Measurements from ENCODE around the gene IMPDH2.
"Not testable (repeated sequence)": the region's sequence is repeated elsewhere in the genome, so short reads cannot be mapped to it uniquely, and the experiment has no call there.

Gene IMPDH2

GRCh38 chr3:49013738-49014660, 15.2 kb downstream of the IMPDH2 start:
- H3K9me3 ChIP-seq (ENCODE audit: control insufficient read depth, insufficient read depth, low read depth, low read length): no peaks in the 10 kb centered on the region
- no peak overlapping the region for H3K9ac ChIP-seq (ENCODE audit: low read length)
- H3K4me1 ChIP-seq (ENCODE audit: control insufficient read depth, insufficient read depth, low read length): 0 out of 2 replicates have a peak, but pooled peaks cover 5% of the 10 kb centered on the region
- peaks cover 53% of the 10 kb centered on the region for H3K36me3 ChIP-seq (ENCODE audit: control insufficient read depth, insufficient read depth, low read length)
- no peak overlapping the region for H3K27ac ChIP-seq (ENCODE audit: low read depth, low read length)
- no peak overlapping the region for H3K4me3 ChIP-seq (ENCODE audit: low read depth, low read length)
- H3K27me3 ChIP-seq (ENCODE audit: control insufficient read depth, insufficient read depth, low read length): no peaks in the 10 kb centered on the region

GRCh38 chr3:49013113-49013737, 16.0 kb downstream of the IMPDH2 start:
- Histone ChIP-seq H3K9ac (ENCODE audit: low read length) (no peak overlapping the region), H3K27ac (ENCODE audit: low read depth, low read length) (no peak overlapping the region), H3K4me1 (ENCODE audit: control insufficient read depth, insufficient read depth, low read length) (peaks cover 8% of the 10 kb centered on the region; the same call in 1 of the 2 replicates), H3K4me3 (ENCODE audit: low read depth, low read length) (no peak overlapping the region), H3K9me3 (ENCODE audit: control insufficient read depth, insufficient read depth, low read depth, low read length) (no peaks in the 10 kb centered on the region), H3K36me3 (ENCODE audit: control insufficient read depth, insufficient read depth, low read length) (peaks cover 57% of the 10 kb centered on the region), H3K27me3 (ENCODE audit: control insufficient read depth, insufficient read depth, low read length) (no peaks in the 10 kb centered on the region)

- no peak overlapping the region for H3K27ac ChIP-seq (ENCODE audit: low read depth, low read length)
- no peak overlapping the region for H3K4me3 ChIP-seq (ENCODE audit: low read depth, low read length)
- no peaks in the 10 kb centered on the region for H3K9me3 ChIP-seq (ENCODE audit: control insufficient read depth, insufficient read depth, low read depth, low read length)
- peaks cover 9% of the 10 kb centered on the region; the same call in 1 of the 2 replicates for H3K4me1 ChIP-seq (ENCODE audit: control insufficient read depth, insufficient read depth, low read length)
- H3K9ac ChIP-seq (ENCODE audit: low read length): no peak overlapping the region
- no peaks in the 10 kb centered on the region for H3K27me3 ChIP-seq (ENCODE audit: control insufficient read depth, insufficient read depth, low read length)
- peaks cover 57% of the 10 kb centered on the region for H3K36me3 ChIP-seq (ENCODE audit: control insufficient read depth, insufficient read depth, low read length)
Observed at GRCh38 chr3:49012441-49013017, 16.7 kb downstream of the IMPDH2 start.

- peaks cover 11% of the 10 kb centered on the region; the same call in 1 of the 2 replicates for H3K27me3 ChIP-seq (ENCODE audit: control insufficient read depth, insufficient read depth, low read length)
- H3K9me3 ChIP-seq (ENCODE audit: control insufficient read depth, insufficient read depth, low read depth, low read length): no peaks in the 10 kb centered on the region
- H3K36me3 ChIP-seq (ENCODE audit: control insufficient read depth, insufficient read depth, low read length): peaks cover 35% of the 10 kb centered on the region
- no peak overlapping the region for H3K27ac ChIP-seq (ENCODE audit: low read depth, low read length)
- no peak overlapping the region for H3K9ac ChIP-seq (ENCODE audit: low read length)
- no peak overlapping the region for H3K4me3 ChIP-seq (ENCODE audit: low read depth, low read length)
- peaks cover 11% of the 10 kb centered on the region for H3K4me1 ChIP-seq (ENCODE audit: control insufficient read depth, insufficient read depth, low read length)
Observed at GRCh38 chr3:49009396-49009795, 19.8 kb downstream of the IMPDH2 start.

- Histone ChIP-seq H3K4me3 (ENCODE audit: low read depth, low read length) (peak overlapping the region; percentile 95), H3K4me1 (ENCODE audit: control insufficient read depth, insufficient read depth, low read length) (peaks cover 11% of the 10 kb centered on the region)
Observed at GRCh38 chr3:49008627-49009026, 20.6 kb downstream of the IMPDH2 start.

GRCh38 chr3:49007771-49008528, 21.2 kb downstream of the IMPDH2 start:
- H3K4me3 ChIP-seq (ENCODE audit: low read depth, low read length): peak overlapping the region; percentile 95
- peaks cover 11% of the 10 kb centered on the region for H3K4me1 ChIP-seq (ENCODE audit: control insufficient read depth, insufficient read depth, low read length)
- no peaks in the 10 kb centered on the region for H3K9me3 ChIP-seq (ENCODE audit: control insufficient read depth, insufficient read depth, low read depth, low read length)
- peaks cover 11% of the 10 kb centered on the region; the same call in 1 of the 2 replicates for H3K27me3 ChIP-seq (ENCODE audit: control insufficient read depth, insufficient read depth, low read length)
- peak overlapping the region; percentile 98 for H3K27ac ChIP-seq (ENCODE audit: low read depth, low read length)
- H3K36me3 ChIP-seq (ENCODE audit: control insufficient read depth, insufficient read depth, low read length): peaks cover 21% of the 10 kb centered on the region
- H3K9ac ChIP-seq (ENCODE audit: low read length): peak overlapping the region; percentile 98

More at GRCh38 chr3:49008627-49009026, 20.6 kb downstream of the IMPDH2 start:
- H3K9ac ChIP-seq (ENCODE audit: low read length): peak overlapping the region; percentile 73
- H3K27ac ChIP-seq (ENCODE audit: low read depth, low read length); H3K9me3 ChIP-seq (ENCODE audit: control insufficient read depth, insufficient read depth, low read depth, low read length): not testable (repeated sequence)
- peaks cover 28% of the 10 kb centered on the region for H3K36me3 ChIP-seq (ENCODE audit: control insufficient read depth, insufficient read depth, low read length)
- H3K27me3 ChIP-seq (ENCODE audit: control insufficient read depth, insufficient read depth, low read length): peaks cover 11% of the 10 kb centered on the region; the same call in 1 of the 2 replicates

- H3K4me1 ChIP-seq (ENCODE audit: control insufficient read depth, insufficient read depth, low read length): peaks cover 11% of the 10 kb centered on the region
- H3K4me3 ChIP-seq (ENCODE audit: low read depth, low read length): peak within 1 kb of the TSS; percentile 95
- H3K36me3 ChIP-seq (ENCODE audit: control insufficient read depth, insufficient read depth, low read length): peaks cover 14% of the 10 kb centered on the region
- H3K9me3 ChIP-seq (ENCODE audit: control insufficient read depth, insufficient read depth, low read depth, low read length): no peaks in the 10 kb centered on the region
- peak within 1 kb of the TSS; percentile 98 for H3K9ac ChIP-seq (ENCODE audit: low read length)
- H3K27ac ChIP-seq (ENCODE audit: low read depth, low read length): peak within 1 kb of the TSS; percentile 98
- peaks cover 13% of the 10 kb centered on the region; the same call in 1 of the 2 replicates for H3K27me3 ChIP-seq (ENCODE audit: control insufficient read depth, insufficient read depth, low read length)
Observed at GRCh38 chr3:49007068-49007770, 22.0 kb downstream of the IMPDH2 start, which contains the start of gene WDR6. WDR6 (plus strand) TSS chr3:49007391; CDS start chr3:49007432, 41 bp downstream.

- H3K27me3 ChIP-seq (ENCODE audit: control insufficient read depth, insufficient read depth, low read length): peaks cover 13% of the 10 kb centered on the region; the same call in 1 of the 2 replicates
- H3K9ac ChIP-seq (ENCODE audit: low read length): peak overlapping the region; percentile 86
- peak overlapping the region; percentile 95 for H3K4me3 ChIP-seq (ENCODE audit: low read depth, low read length)
- H3K9me3 ChIP-seq (ENCODE audit: control insufficient read depth, insufficient read depth, low read depth, low read length): no peaks in the 10 kb centered on the region
- 0 out of 2 replicates have a peak overlapping the region, but pooled peaks have one; percentile 10 for H3K27ac ChIP-seq (ENCODE audit: low read depth, low read length)
- peaks cover 7% of the 10 kb centered on the region for H3K36me3 ChIP-seq (ENCODE audit: control insufficient read depth, insufficient read depth, low read length)
- H3K4me1 ChIP-seq (ENCODE audit: control insufficient read depth, insufficient read depth, low read length): peaks cover 11% of the 10 kb centered on the region
Observed at GRCh38 chr3:49006408-49007067, 22.7 kb downstream of the IMPDH2 start.

- Histone ChIP-seq H3K4me3 (ENCODE audit: low read depth, low read length) (peak overlapping the region; percentile 95), H3K9ac (ENCODE audit: low read length) (peak overlapping the region; percentile 86), H3K27ac (ENCODE audit: low read depth, low read length) (no peak overlapping the region), H3K9me3 (ENCODE audit: control insufficient read depth, insufficient read depth, low read depth, low read length) (no peaks in the 10 kb centered on the region), H3K27me3 (ENCODE audit: control insufficient read depth, insufficient read depth, low read length) (peaks cover 13% of the 10 kb centered on the region; the same call in 1 of the 2 replicates), H3K4me1 (ENCODE audit: control insufficient read depth, insufficient read depth, low read length) (peaks cover 11% of the 10 kb centered on the region), H3K36me3 (ENCODE audit: control insufficient read depth, insufficient read depth, low read length) (0 out of 2 replicates have a peak, but pooled peaks cover 4% of the 10 kb centered on the region)
Observed at GRCh38 chr3:49005998-49006397, 23.2 kb downstream of the IMPDH2 start.

Data from HUES6 (cell line).